Neuronal stem cell (in vitro differentiated cells): ENCODE measurements around the gene EIF2S2.

Experiments used
- DNase-seq: peaks from one replicate; pipeline ENCODE4 v3.0.0-alpha.2; 2013; ENCODE audit warnings: low spot score
- H2AFZ ChIP-seq: one replicate; pipeline ENCODE4 v1.6.1; 2013; ENCODE audit warnings: mild to moderate bottlenecking, low read length, inconsistent platforms
- H2AK5ac ChIP-seq: 2 replicates; pipeline ENCODE4 v1.6.1; 2013; ENCODE audit warnings: low read depth, mild to moderate bottlenecking, inconsistent platforms, low read length, moderate library complexity, mixed read lengths
- H2BK120ac ChIP-seq: 2 replicates; pipeline ENCODE4 v1.6.1; 2013; ENCODE audit warnings: low read depth, mild to moderate bottlenecking, inconsistent platforms, low read length, moderate library complexity, mixed read lengths
- H2BK12ac ChIP-seq: one replicate; pipeline ENCODE4 v1.6.1; 2013; ENCODE audit warnings: low read length, inconsistent platforms
- H2BK15ac ChIP-seq: 2 replicates; pipeline ENCODE4 v1.6.1; 2013; ENCODE audit warnings: mild to moderate bottlenecking, low read length, inconsistent platforms, mixed read lengths
- H2BK5ac ChIP-seq: one replicate; pipeline ENCODE4 v1.6.1; 2013; ENCODE audit warnings: inconsistent platforms, mild to moderate bottlenecking, low read length, moderate library complexity
- H3K14ac ChIP-seq: one replicate; pipeline ENCODE4 v1.6.1; 2013; ENCODE audit warnings: low read length, inconsistent platforms
- H3K18ac ChIP-seq: 2 replicates; pipeline ENCODE4 v1.6.1; 2013; ENCODE audit warnings: low read length, inconsistent platforms
- H3K23ac ChIP-seq: 2 replicates; pipeline ENCODE4 v1.6.1; 2013; ENCODE audit warnings: low read depth, mild to moderate bottlenecking, mixed read lengths, low read length, inconsistent platforms; ENCODE audit not compliant: poor library complexity
- H3K27ac ChIP-seq: replicated peaks from 3 replicates; pipeline ENCODE4 v1.5.1; 2013; ENCODE audit warnings: low read length, inconsistent platforms
- H3K27me3 ChIP-seq, 3 experiments: 2 replicates each; pipeline ENCODE4 v1.6.1; 2013; ENCODE audit warnings: low read length in 3 of 3, mild to moderate bottlenecking in 2 of 3, inconsistent platforms in 1 of 3, low read depth in 1 of 3, mixed read lengths in 1 of 3, moderate library complexity in 1 of 3; ENCODE audit not compliant: control insufficient read depth in 3 of 3, insufficient read depth in 3 of 3
- H3K36me3 ChIP-seq, 2 donors: replicated peaks in 1 of 2; 2 replicates each; pipeline ENCODE4 v1.6.1; 2013; ENCODE audit warnings: low read length in 2 of 2; ENCODE audit not compliant: control insufficient read depth in 2 of 2, insufficient read depth in 2 of 2
- H3K4ac ChIP-seq: 2 replicates; pipeline ENCODE4 v1.6.1; 2013; ENCODE audit warnings: inconsistent platforms, mild to moderate bottlenecking, low read length, moderate library complexity
- H3K4me1 ChIP-seq, 2 donors: 1 replicate in 1 of 2; 2 replicates in 1 of 2; pipeline ENCODE4 v1.6.1; 2013; ENCODE audit warnings: low read length in 2 of 2, low read depth in 1 of 2; ENCODE audit not compliant: control insufficient read depth in 2 of 2, insufficient read depth in 1 of 2
- H3K4me2 ChIP-seq: one replicate; pipeline ENCODE4 v1.6.1; 2013; ENCODE audit warnings: mild to moderate bottlenecking, low read length, inconsistent platforms; ENCODE audit not compliant: insufficient read depth, poor library complexity, severe bottlenecking
- H3K4me3 ChIP-seq, 2 donors: 2 replicates each; pipeline ENCODE4 v1.5.1; 2013; ENCODE audit warnings: low read length in 2 of 2, mild to moderate bottlenecking in 2 of 2, inconsistent platforms in 1 of 2, moderate library complexity in 1 of 2
- H3K79me1 ChIP-seq: one replicate; pipeline ENCODE4 v1.6.1; 2013; ENCODE audit warnings: low read depth, mild to moderate bottlenecking, inconsistent platforms, low read length, moderate library complexity
- H3K9ac ChIP-seq: one replicate; pipeline ENCODE4 v1.6.1; 2013; ENCODE audit warnings: mild to moderate bottlenecking, low read depth, low read length, inconsistent platforms; ENCODE audit not compliant: poor library complexity
- H3K9me3 ChIP-seq, 2 donors: replicated peaks in 1 of 2; 2 replicates each; pipeline versions ENCODE3 to v1.6.1; 2013; ENCODE audit warnings: low read length in 2 of 2, mild to moderate bottlenecking in 2 of 2, inconsistent platforms in 1 of 2, low read depth in 1 of 2, mixed read lengths in 1 of 2, moderate library complexity in 1 of 2; ENCODE audit not compliant: control insufficient read depth in 2 of 2, insufficient read depth in 1 of 2
- H4K8ac ChIP-seq: one replicate; pipeline ENCODE4 v1.6.1; 2013; ENCODE audit warnings: low read depth, mild to moderate bottlenecking, inconsistent platforms, low read length, moderate library complexity
- H4K91ac ChIP-seq: one replicate; pipeline ENCODE4 v1.6.1; 2013; ENCODE audit warnings: low read length, low read depth, mild to moderate bottlenecking, inconsistent platforms; ENCODE audit not compliant: poor library complexity
- WGBS, 2 donors: extraction: QIAGEN DNeasy Blood & Tissue Kit; methylation state at CpG; one replicate each; pipeline ENCODE4 v1.1.7; 2013; ENCODE audit warnings: missing lambda C conversion rate in 2 of 2, mixed read lengths in 1 of 2; ENCODE audit not compliant: insufficient read length in 2 of 2, insufficient replicate concordance in 1 of 2; ENCODE audit errors: extremely low coverage in 2 of 2; 5-methylcytosine and 5-hydroxymethylcytosine counted together

Gene EIF2S2

GRCh38 chr20:34105978-34106675 lies 5.9 kb downstream of the EIF2S2 start:
- Histone ChIP-seq H4K8ac (no peak overlapping the region), H2AK5ac (no peak overlapping the region), H4K91ac (no peak overlapping the region), H3K9ac (no peak overlapping the region), H3K18ac (no peak overlapping the region), H3K36me3 (peaks cover 22 to 85% of the 10 kb centered on the region in 2 donors), H3K9me3 (no peaks in the 10 kb centered on the region), H3K23ac (no peak overlapping the region), H2BK12ac (no peak overlapping the region), H3K27me3 (no peaks in the 10 kb centered on the region), H2BK5ac (no peak overlapping the region), H3K14ac (no peak overlapping the region), H3K4me2 (no peak overlapping the region), H3K4me3 (no peak overlapping the region), H3K4ac (no peak overlapping the region), H3K79me1 (no peaks in the 10 kb centered on the region), H2BK120ac (no peak overlapping the region), H2AFZ (no peak overlapping the region), H3K27ac (no peak overlapping the region), H3K4me1 (peaks cover 3 to 8% of the 10 kb centered on the region in 2 donors), H2BK15ac (no peak overlapping the region)
- no peak for DNase-seq
- no CpG with 5 or more reads among the region's 3 CpGs for WGBS, 2 donors

GRCh38 chr20:34104059-34104458 lies 8.0 kb downstream of the EIF2S2 start:
- no peak for DNase-seq
- no peak overlapping the region for H4K8ac ChIP-seq
- H3K4me1 ChIP-seq = no peaks in the 10 kb centered on the region
- H4K91ac ChIP-seq = no peak overlapping the region
- H3K9ac ChIP-seq = no peak overlapping the region
- H3K9me3 ChIP-seq = no peaks in the 10 kb centered on the region
- no peak overlapping the region for H2AK5ac ChIP-seq
- no peaks in the 10 kb centered on the region for H3K27me3 ChIP-seq
- H3K4me2 ChIP-seq = no peak overlapping the region
- peaks cover 4% of the 10 kb centered on the region for H3K79me1 ChIP-seq
- H3K14ac ChIP-seq = no peak overlapping the region
- peaks cover 36 to 99% of the 10 kb centered on the region in 2 donors for H3K36me3 ChIP-seq
- no peak overlapping the region for H3K4ac ChIP-seq
- no peak overlapping the region for H3K27ac ChIP-seq
- no peak overlapping the region for H3K23ac ChIP-seq
- H2BK5ac ChIP-seq = no peak overlapping the region
- no peak overlapping the region for H3K18ac ChIP-seq
- no peak overlapping the region for H2AFZ ChIP-seq
- H2BK120ac ChIP-seq = no peak overlapping the region
- H2BK12ac ChIP-seq = no peak overlapping the region
- no peak overlapping the region for H2BK15ac ChIP-seq
- no peak overlapping the region for H3K4me3 ChIP-seq
- WGBS, 2 donors = no CpG with 5 or more reads among the region's 3 CpGs

- Histone ChIP-seq H3K23ac (no peak overlapping the region), H3K9ac (no peak overlapping the region), H4K8ac (no peak overlapping the region), H2BK5ac (no peak overlapping the region), H3K4me2 (no peak overlapping the region), H2BK12ac (no peak overlapping the region), H4K91ac (no peak overlapping the region), H2BK15ac (no peak overlapping the region), H3K27ac (no peak overlapping the region), H3K36me3 (peaks cover 39 to 99% of the 10 kb centered on the region in 2 donors), H3K4me3 (no peak overlapping the region), H2AFZ (no peak overlapping the region), H3K4me1 (no peaks in the 10 kb centered on the region), H3K14ac (no peak overlapping the region), H3K79me1 (peaks cover 6% of the 10 kb centered on the region), H2AK5ac (no peak overlapping the region), H3K18ac (no peak overlapping the region), H2BK120ac (no peak overlapping the region), H3K4ac (no peak overlapping the region), H3K9me3 (no peaks in the 10 kb centered on the region), H3K27me3 (no peaks in the 10 kb centered on the region)
- no CpG with 5 or more reads among the region's 2 CpGs for WGBS, 2 donors
- DNase-seq = no peak
Observed at GRCh38 chr20:34102342-34102741, 9.7 kb downstream of the EIF2S2 start.

GRCh38 chr20:34100576-34100975 lies 11.5 kb downstream of the EIF2S2 start:
- no peak overlapping the region for H2BK120ac ChIP-seq
- no peak overlapping the region for H3K4ac ChIP-seq
- DNase-seq = no peak
- no peak overlapping the region for H2AK5ac ChIP-seq
- H3K18ac ChIP-seq = no peak overlapping the region
- no peak overlapping the region for H2BK12ac ChIP-seq
- H3K36me3 ChIP-seq = peaks cover 46 to 100% of the 10 kb centered on the region in 2 donors
- H3K9ac ChIP-seq = no peak overlapping the region
- no peak overlapping the region for H3K4me2 ChIP-seq
- no CpG with 5 or more reads among the region's 3 CpGs for WGBS, 2 donors
- no peak overlapping the region for H2AFZ ChIP-seq
- H3K9me3 ChIP-seq = no peaks in the 10 kb centered on the region
- H3K4me1 ChIP-seq = no peaks in the 10 kb centered on the region
- no peak overlapping the region for H2BK5ac ChIP-seq
- H3K14ac ChIP-seq = no peak overlapping the region
- peaks cover 6% of the 10 kb centered on the region for H3K79me1 ChIP-seq
- no peak overlapping the region for H4K91ac ChIP-seq
- no peak overlapping the region for H3K4me3 ChIP-seq
- no peak overlapping the region for H4K8ac ChIP-seq
- H2BK15ac ChIP-seq = no peak overlapping the region
- no peak overlapping the region for H3K27ac ChIP-seq
- no peak overlapping the region for H3K23ac ChIP-seq
- H3K27me3 ChIP-seq = no peaks in the 10 kb centered on the region
